Midbrain (tissue), 1 donor: ENCODE measurements around the gene SH3BP5.

Experiments
- DNase-seq: peaks from one replicate; lab custom pipeline; 2025; lab: John Stamatoyannopoulos, UW

The SH3BP5 gene

GRCh38 chr3:15205934-15206661 is 126.3 kb downstream of the SH3BP5 start, which contains the start of gene CAPN7:
Gene CAPN7 (plus strand): TSS chr3:15206246. CDS start chr3:15206496, 250 bp downstream.
- no peak for DNase-seq

GRCh38 chr3:15205482-15205933 is 126.9 kb downstream of the SH3BP5 start:
- DNase-seq: no peak
